OCI-LY7 (cell line): Measurements from ENCODE around the gene DIAPH2. TPM values are rescaled to one million over a fixed set of nuclear protein-coding genes. Genes with fewer than 3 reads are reported as not detected.

Source experiments
- BruUV-seq: library from RNA; stranded (reverse); fragments of 400-500 nt; replicated peaks from 2 replicates; lab custom pipeline; 2021; lab: Mats Ljungman, UMichigan
- CTCF ChIA-PET: fragments of 300-600 bp; sonication (Branson Sonifier 250); formaldehyde crosslinking; loops from one replicate; lab custom pipeline; 2022; ENCODE audit warnings: antibody characterized with exemption; ENCODE audit not compliant: unreplicated experiment; lab: Charles Lee
- POLR2A ChIA-PET: fragments of 300-600 bp; sonication (Branson Sonifier 250); formaldehyde crosslinking; loops from one replicate; lab custom pipeline; 2022; ENCODE audit warnings: antibody characterized with exemption; lab: Charles Lee
- DNase-seq: peaks from one replicate; pipeline ENCODE4 v3.0.0-alpha.2; 2015; ENCODE audit warnings: low spot score
- H2AFZ ChIP-seq: fragments of 200-600 bp; sonication (generic), shearing (Covaris generic); 2 replicates; pipeline ENCODE4 v1.6.1; 2014; ENCODE audit warnings: mild to moderate bottlenecking, antibody characterized with exemption, low read length, moderate library complexity
- H3K27ac ChIP-seq: fragments of 200-600 bp; sonication (generic); 2 replicates; pipeline ENCODE4 v1.5.1; 2014; ENCODE audit warnings: mixed run types, low read depth, mild to moderate bottlenecking, moderate library complexity, low read length, inconsistent platforms; ENCODE audit not compliant: poor library complexity, severe bottlenecking
- H3K36me3 ChIP-seq: fragments of 200-600 bp; sonication (generic); 2 replicates; pipeline ENCODE4 v1.6.1; 2014; ENCODE audit warnings: mild to moderate bottlenecking, antibody characterized with exemption, low read length, moderate library complexity, mixed read lengths; ENCODE audit not compliant: insufficient read depth
- H3K4me1 ChIP-seq: fragments of 200-600 bp; sonication (generic); 2 replicates; pipeline ENCODE4 v1.5.1; 2014; ENCODE audit warnings: mild to moderate bottlenecking, low read length; ENCODE audit not compliant: insufficient read depth, poor library complexity, severe bottlenecking
- H3K4me2 ChIP-seq: fragments of 200-600 bp; sonication (generic); 2 replicates; pipeline ENCODE4 v1.6.1; 2014; ENCODE audit warnings: mild to moderate bottlenecking, low read length
- H3K4me3 ChIP-seq: fragments of 200-600 bp; sonication (generic); 2 replicates; pipeline ENCODE4 v1.5.1; 2014; ENCODE audit warnings: mild to moderate bottlenecking, low read depth, low read length; ENCODE audit not compliant: poor library complexity, severe bottlenecking
- H3K79me2 ChIP-seq: fragments of 200-600 bp; sonication (generic); 2 replicates; pipeline ENCODE4 v1.6.1; 2016; ENCODE audit warnings: low read depth, mild to moderate bottlenecking, low read length, moderate library complexity, mixed read lengths; ENCODE audit not compliant: insufficient read depth
- H3K9me2 ChIP-seq: fragments of 200-600 bp; sonication (generic); 2 replicates; pipeline ENCODE4 v1.6.1; 2016; ENCODE audit warnings: mild to moderate bottlenecking, low read length, mixed read lengths; ENCODE audit not compliant: insufficient read depth
- H3K9me3 ChIP-seq: fragments of 200-600 bp; sonication (generic); 2 replicates; pipeline ENCODE4 v1.6.1; 2014; ENCODE audit warnings: mild to moderate bottlenecking, mixed run types, low read length, mixed read lengths
- H4K20me1 ChIP-seq: fragments of 200-600 bp; sonication (generic); 2 replicates; pipeline ENCODE4 v1.6.1; 2014; ENCODE audit warnings: mild to moderate bottlenecking, antibody characterized with exemption, low read length, moderate library complexity, mixed read lengths; ENCODE audit not compliant: insufficient read depth
- CTCF ChIP-seq: fragments of 200-600 bp; sonication (generic); conservative IDR thresholded peaks from 2 replicates; pipeline ENCODE4 v1.5.1; 2014; ENCODE audit warnings: mild to moderate bottlenecking, antibody characterized with exemption, low read length, moderate library complexity, mixed read lengths
- EZH2phosphoT487 ChIP-seq: fragments of 200-600 bp; sonication (generic); IDR thresholded peaks from 2 replicates; pipeline ENCODE4 v1.6.1; 2018; ENCODE audit warnings: low read depth, borderline replicate concordance, mild to moderate bottlenecking, mixed run types, antibody characterized with exemption, low read length, moderate library complexity, mixed read lengths
- intact Hi-C: fragments of 100-400 bp; cut with micrococcal nuclease; formaldehyde crosslinking; loops from one replicate; pipeline ENCODE4 v1.10.0; 2022; ENCODE audit not compliant: unreplicated experiment
- total RNA-seq, 2 experiments: library from RNA; depleted of rRNA in 1 of 2; stranded (reverse); fragments of >200 nt in 1 of 2; shearing (Covaris generic) in 1 of 2; gene quantifications; 2 replicates each; pipeline ENCODE4 v1.2.3, GENCODE V29; 2014 to 2022

Gene DIAPH2
- total RNA-seq, 2 experiments from 2014 or later, result 21.3 to 21.5 TPM

- BruUV-seq, result no TSS peak
- H4K20me1 ChIP-seq, result no peaks in the 10 kb centered on the region
- no peak overlapping the region for H3K27ac ChIP-seq
- intact Hi-C loops, result no loop called here
- no peak overlapping the region for H2AFZ ChIP-seq
- ChIA-PET POLR2A (no interaction called here), CTCF (no interaction called here)
- no peaks in the 10 kb centered on the region for H3K4me1 ChIP-seq
- no peaks in the 10 kb centered on the region for H3K79me2 ChIP-seq
- H3K9me2 ChIP-seq, result no peaks in the 10 kb centered on the region
- H3K4me3 ChIP-seq, result no peak overlapping the region
- TF ChIP-seq CTCF (no peak), EZH2phosphoT487 (no peak)
- no peak overlapping the region for H3K4me2 ChIP-seq
- DNase-seq, result no peak
- no peaks in the 10 kb centered on the region for H3K9me3 ChIP-seq
- H3K36me3 ChIP-seq, result no peaks in the 10 kb centered on the region
Measured at GRCh38 chrX:96919672-96920071, 235.0 kb downstream of the DIAPH2 start.

- POLR2A ChIA-PET, result interaction anchor here (0.7 kb wide), 1 partner anchor 150 kb away, joined by 4 read pairs; no protein-coding TSS in a partner anchor
- CTCF ChIA-PET, result no interaction called here
- Histone ChIP-seq H3K79me2 (no peaks in the 10 kb centered on the region), H3K36me3 (no peaks in the 10 kb centered on the region), H3K4me1 (no peaks in the 10 kb centered on the region), H2AFZ (no peak overlapping the region), H3K9me3 (no peaks in the 10 kb centered on the region), H3K9me2 (no peaks in the 10 kb centered on the region), H3K4me2 (no peak overlapping the region), H3K27ac (no peak overlapping the region), H4K20me1 (no peaks in the 10 kb centered on the region), H3K4me3 (no peak overlapping the region)
- TF ChIP-seq EZH2phosphoT487, result no peak
- no peak for TF ChIP-seq CTCF
- DNase-seq, result peak; percentile 0
- BruUV-seq, result no TSS peak
- intact Hi-C loops, result no loop called here
Measured at GRCh38 chrX:96924581-96924980, 239.9 kb downstream of the DIAPH2 start.

GRCh38 chrX:96929036-96929435 is 244.4 kb downstream of the DIAPH2 start:
- Histone ChIP-seq H3K4me2 (no peak overlapping the region), H4K20me1 (no peaks in the 10 kb centered on the region), H3K9me3 (no peaks in the 10 kb centered on the region), H3K4me1 (no peaks in the 10 kb centered on the region), H3K36me3 (peaks cover 4% of the 10 kb centered on the region; the same call in 1 of the 2 replicates), H3K27ac (no peak overlapping the region), H2AFZ (no peak overlapping the region), H3K9me2 (no peaks in the 10 kb centered on the region), H3K4me3 (no peak overlapping the region), H3K79me2 (no peaks in the 10 kb centered on the region)
- CTCF ChIA-PET, result no interaction called here
- no peak for TF ChIP-seq CTCF
- no peak for TF ChIP-seq EZH2phosphoT487
- intact Hi-C loops, result no loop called here
- DNase-seq, result no peak
- POLR2A ChIA-PET, result no interaction called here
- BruUV-seq, result no TSS peak
